ENCODE results near the gene FAM118A. TPM values are rescaled to one million over a fixed set of nuclear protein-coding genes. Genes with fewer than 3 reads are reported as not detected.

FAM118A gene
- total RNA-seq, 2 donors from 2014 or later = 13.0 to 149 TPM

DNA sequence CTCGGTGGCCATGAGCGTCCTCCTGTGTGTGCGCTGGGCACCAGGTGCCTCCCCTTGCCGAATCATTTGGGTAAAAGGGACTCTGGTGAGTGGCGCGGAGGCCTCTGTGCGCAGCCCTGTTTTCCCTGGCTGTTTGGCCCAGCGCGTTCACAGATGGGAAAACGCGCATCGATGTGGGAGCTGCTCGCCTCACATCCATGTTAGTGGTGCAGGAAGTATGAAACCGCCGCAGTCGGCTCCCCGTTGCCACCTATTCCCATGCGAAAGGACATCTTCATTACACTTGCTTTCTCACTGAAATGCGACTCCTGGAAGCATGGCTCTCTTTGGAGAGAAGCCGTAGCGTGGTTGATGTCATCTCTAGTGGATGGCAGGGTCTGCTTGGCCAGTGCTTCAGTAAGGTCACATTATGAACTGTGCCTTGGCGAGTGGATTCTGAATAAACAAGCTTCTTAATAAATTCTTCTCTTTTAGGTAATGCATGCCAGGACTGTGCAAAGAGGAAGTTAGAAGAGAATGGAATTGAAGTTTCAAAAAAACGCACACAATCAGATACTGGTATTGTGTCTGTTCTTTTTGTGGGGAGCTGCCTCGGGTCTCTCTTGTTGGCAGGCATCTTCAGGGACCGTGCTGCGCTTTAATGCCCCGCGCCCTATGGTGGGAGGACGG lies 26.3 kb downstream of the FAM118A start:
- WGBS, 2 donors = 91 to 94% methylated on average over 27 to 29 of the region's 29 CpGs
- Histone ChIP-seq H3K27ac (no peak overlapping the region), H3K9me3 (no peaks in the 10 kb centered on the region), H3K36me3 (replicated peaks in 1 of 2; ENCODE audit: insufficient read depth in 1 of 2, low read depth in 2 of 2) (peaks cover 0 to 17% of the 10 kb centered on the region in 2 donors), H3K4me1 (no peaks in the 10 kb centered on the region), H3K4me3 (no peak overlapping the region), H3K27me3 (no peaks in the 10 kb centered on the region)
- ATAC-seq = no peak
- no peak for DNase-seq
- intact Hi-C loops (cut with DNase I) = no loop called here
- TF ChIP-seq, protein P1, sequence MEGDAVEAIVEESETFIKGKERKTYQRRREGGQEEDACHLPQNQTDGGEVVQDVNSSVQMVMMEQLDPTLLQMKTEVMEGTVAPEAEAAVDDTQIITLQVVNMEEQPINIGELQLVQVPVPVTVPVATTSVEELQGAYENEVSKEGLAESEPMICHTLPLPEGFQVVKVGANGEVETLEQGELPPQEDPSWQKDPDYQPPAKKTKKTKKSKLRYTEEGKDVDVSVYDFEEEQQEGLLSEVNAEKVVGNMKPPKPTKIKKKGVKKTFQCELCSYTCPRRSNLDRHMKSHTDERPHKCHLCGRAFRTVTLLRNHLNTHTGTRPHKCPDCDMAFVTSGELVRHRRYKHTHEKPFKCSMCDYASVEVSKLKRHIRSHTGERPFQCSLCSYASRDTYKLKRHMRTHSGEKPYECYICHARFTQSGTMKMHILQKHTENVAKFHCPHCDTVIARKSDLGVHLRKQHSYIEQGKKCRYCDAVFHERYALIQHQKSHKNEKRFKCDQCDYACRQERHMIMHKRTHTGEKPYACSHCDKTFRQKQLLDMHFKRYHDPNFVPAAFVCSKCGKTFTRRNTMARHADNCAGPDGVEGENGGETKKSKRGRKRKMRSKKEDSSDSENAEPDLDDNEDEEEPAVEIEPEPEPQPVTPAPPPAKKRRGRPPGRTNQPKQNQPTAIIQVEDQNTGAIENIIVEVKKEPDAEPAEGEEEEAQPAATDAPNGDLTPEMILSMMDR (IDR thresholded peaks at IDR 0.05) = no peak
- TF ChIP-seq POLR2A (IDR thresholded peaks at IDR 0.05) = no peak

DNA sequence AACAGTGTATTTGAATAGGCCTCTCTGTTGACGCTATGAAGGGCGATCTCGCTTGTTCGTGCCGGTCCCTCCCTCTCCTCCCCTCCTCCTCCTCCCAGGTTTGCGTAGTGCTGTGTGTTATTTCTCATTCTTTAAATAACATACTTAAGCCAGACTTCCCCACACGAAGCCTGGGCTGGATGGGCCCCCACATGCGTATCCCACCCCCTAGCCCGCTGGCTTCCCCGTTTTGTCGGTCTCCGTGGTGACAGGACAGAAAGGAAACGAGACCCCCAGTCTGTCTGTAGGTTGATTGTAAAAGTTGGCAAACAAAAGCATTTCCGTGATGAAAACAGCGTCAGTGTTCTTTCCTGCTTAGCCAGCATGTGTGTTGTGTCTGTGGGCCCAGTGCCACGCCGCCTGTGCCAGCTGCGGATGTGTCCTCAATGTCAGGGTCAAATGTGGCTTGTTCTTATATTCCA lies 27.3 kb downstream of the FAM118A start:
- TF ChIP-seq, protein P1 (IDR thresholded peaks at IDR 0.05) = no peak
- TF ChIP-seq POLR2A (IDR thresholded peaks at IDR 0.05) = no peak
- no peaks in the 10 kb centered on the region for H3K9me3 ChIP-seq
- peaks cover 0 to 17% of the 10 kb centered on the region in 2 donors for H3K36me3 ChIP-seq (replicated peaks in 1 of 2; ENCODE audit: insufficient read depth in 1 of 2, low read depth in 2 of 2)
- H3K27me3 ChIP-seq = no peaks in the 10 kb centered on the region
- no peak overlapping the region for H3K4me3 ChIP-seq
- peak overlapping the region; percentile 7 to 69 (median 44) for H3K27ac ChIP-seq
- intact Hi-C loops (cut with DNase I) = no loop called here
- ATAC-seq = peak; percentile 68
- 35 to 62% methylated on average over 18 of the region's 18 CpGs for whole genome bisulfite sequencing, 2 donors
- DNase-seq = peak; percentile 28 to 77 (median 76)
- no peaks in the 10 kb centered on the region for H3K4me1 ChIP-seq

DNA sequence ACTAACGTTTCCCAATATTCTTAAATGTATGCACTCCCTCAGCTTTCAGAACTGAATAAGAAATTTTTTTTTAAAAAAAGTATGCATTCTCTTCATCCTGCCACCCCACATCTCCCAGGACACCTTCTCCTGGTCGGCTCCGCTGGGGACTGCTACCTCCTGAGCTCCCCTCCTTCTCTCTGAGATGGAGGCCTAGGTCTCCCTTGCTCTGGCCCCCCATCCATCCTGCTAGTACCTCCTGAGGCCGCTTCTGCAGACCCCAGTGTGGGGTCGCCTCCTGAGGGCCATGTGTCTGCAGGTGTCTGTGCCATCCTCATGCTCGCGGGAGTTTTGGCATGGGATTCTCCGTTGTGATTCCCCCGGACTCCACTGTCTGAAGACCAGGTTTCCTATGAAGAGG lies 27.8 kb downstream of the FAM118A start:
- H3K27me3 ChIP-seq = no peaks in the 10 kb centered on the region
- no peaks in the 10 kb centered on the region for H3K4me1 ChIP-seq
- no peak for TF ChIP-seq POLR2A (IDR thresholded peaks at IDR 0.05)
- TF ChIP-seq, protein P1 (IDR thresholded peaks at IDR 0.05) = no peak
- 89 to 93% methylated on average over 9 of the region's 9 CpGs for WGBS, 2 donors
- ATAC-seq (no peak), DNase-seq (no peak)
- intact Hi-C loops (cut with DNase I) = no loop called here
- H3K4me3 ChIP-seq = no peak overlapping the region
- no peaks in the 10 kb centered on the region for H3K9me3 ChIP-seq
- peak overlapping the region in 1 of 4 donors; percentile 69 for H3K27ac ChIP-seq
- H3K36me3 ChIP-seq (replicated peaks in 1 of 2; ENCODE audit: insufficient read depth in 1 of 2, low read depth in 2 of 2) = peaks cover 0 to 21% of the 10 kb centered on the region in 2 donors

DNA sequence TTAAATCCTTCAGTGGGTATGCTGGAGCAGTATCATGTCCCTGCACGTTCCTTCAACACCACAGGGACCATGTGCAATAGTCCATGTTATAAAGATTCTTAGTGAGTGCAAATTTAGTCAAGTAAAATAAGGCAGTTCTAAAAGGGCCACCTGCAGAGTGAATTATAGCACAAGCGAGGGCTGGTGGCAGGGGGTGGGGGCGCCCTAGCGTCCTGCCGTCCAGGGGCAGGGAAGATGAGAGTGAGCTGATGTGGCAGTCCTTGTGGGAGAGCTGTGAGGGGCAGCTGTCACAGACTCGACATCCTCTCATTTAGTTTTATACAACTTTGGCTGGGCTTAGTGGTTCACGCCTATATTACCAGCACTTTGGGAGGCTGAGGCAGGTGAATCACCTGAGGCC lies 29.1 kb downstream of the FAM118A start:
- Histone ChIP-seq H3K36me3 (replicated peaks in 1 of 2; ENCODE audit: insufficient read depth in 1 of 2, low read depth in 2 of 2) (peaks cover 0 to 20% of the 10 kb centered on the region in 2 donors), H3K4me1 (no peaks in the 10 kb centered on the region), H3K27me3 (no peaks in the 10 kb centered on the region), H3K27ac (no peak overlapping the region), H3K4me3 (no peak overlapping the region), H3K9me3 (no peaks in the 10 kb centered on the region)
- intact Hi-C loops (cut with DNase I) = no loop called here
- ATAC-seq (no peak), DNase-seq (no peak)
- WGBS, 2 donors = 86 to 98% methylated on average over 7 of the region's 7 CpGs
- TF ChIP-seq, protein P1 (IDR thresholded peaks at IDR 0.05) = no peak
- no peak for TF ChIP-seq POLR2A (IDR thresholded peaks at IDR 0.05)

DNA sequence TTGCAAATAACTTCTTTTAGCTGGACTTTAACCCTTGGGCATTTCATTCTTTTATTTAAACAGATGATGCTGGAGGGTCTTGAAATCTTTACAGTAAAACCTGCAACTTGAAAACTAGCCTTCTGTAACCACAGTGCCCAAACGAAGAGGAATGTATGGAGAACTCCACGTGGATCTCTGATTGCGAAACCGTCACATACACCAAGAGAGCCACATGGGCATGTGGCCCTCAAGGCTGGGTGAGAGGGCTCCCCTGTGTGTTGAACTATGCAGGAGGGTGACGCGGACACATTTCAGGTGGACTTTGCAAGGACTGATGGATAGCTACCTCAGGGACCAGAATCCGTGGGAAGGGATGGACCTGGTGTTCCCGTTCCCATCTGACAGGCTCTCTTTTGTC lies 30.6 kb downstream of the FAM118A start:
- Histone ChIP-seq H3K36me3 (replicated peaks in 1 of 2; ENCODE audit: insufficient read depth in 1 of 2, low read depth in 2 of 2) (peaks cover 0 to 13% of the 10 kb centered on the region in 2 donors), H3K4me1 (no peaks in the 10 kb centered on the region), H3K4me3 (no peak overlapping the region), H3K27me3 (no peaks in the 10 kb centered on the region), H3K27ac (no peak overlapping the region), H3K9me3 (no peaks in the 10 kb centered on the region)
- no peak for TF ChIP-seq POLR2A (IDR thresholded peaks at IDR 0.05)
- TF ChIP-seq, protein P1 (IDR thresholded peaks at IDR 0.05) = no peak
- ATAC-seq (no peak), DNase-seq (no peak)
- intact Hi-C loops (cut with DNase I) = no loop called here
- WGBS, 2 donors = 79 to 85% methylated on average over 8 of the region's 8 CpGs
